WI38 (cell line): ENCODE results near the gene ZNF273.

ENCODE experiments used
- H3K4me3 ChIP-seq: 2 replicates; pipeline ENCODE4 v1.5.1; 2011; ENCODE audit warnings: low read depth, mild to moderate bottlenecking, control low read depth, low read length
- CTCF ChIP-seq: IDR thresholded peaks from 2 replicates; pipeline ENCODE4 v1.5.1; 2012; ENCODE audit warnings: low read depth, mild to moderate bottlenecking, control low read depth, low read length

ZNF273 gene

GRCh38 chr7:64892116-64892515, 11.0 kb upstream of the ZNF273 start:
- no peak for TF ChIP-seq CTCF

GRCh38 chr7:64892666-64893309, 10.3 kb upstream of the ZNF273 start:
- H3K4me3 ChIP-seq = no peak overlapping the region
- TF ChIP-seq CTCF = no peak

More at GRCh38 chr7:64892116-64892515, 11.0 kb upstream of the ZNF273 start:
- no peak overlapping the region for H3K4me3 ChIP-seq

GRCh38 chr7:64893401-64893800, 9.7 kb upstream of the ZNF273 start:
- no peak for TF ChIP-seq CTCF
- no peak overlapping the region for H3K4me3 ChIP-seq

- peak overlapping the region; percentile 93; the same call in 1 of the 2 replicates for H3K4me3 ChIP-seq
These were observed 640 bp upstream of the ZNF273 start for GRCh38 chr7:64902461-64902805.

- H3K4me3 ChIP-seq = peak overlapping the region; percentile 93
- no peak for TF ChIP-seq CTCF
These were observed 935 bp downstream of the ZNF273 start for GRCh38 chr7:64904008-64904407.

- H3K4me3 ChIP-seq = no peak overlapping the region
- TF ChIP-seq CTCF = no peak
These were observed 2.1 kb downstream of the ZNF273 start for GRCh38 chr7:64905133-64905532.

- H3K4me3 ChIP-seq = no peak overlapping the region
- TF ChIP-seq CTCF = no peak
These were observed 2.5 kb downstream of the ZNF273 start for GRCh38 chr7:64905547-64905946.
